Measurements from ENCODE around the gene MTHFR.
A peak's percentile ranks its signal among the peaks of the same experiment; 100 is the strongest.

MTHFR gene

GRCh38 chr1:11797525-11798216 is 8.1 kb downstream of the MTHFR start:
- no peak for DNase-seq (ENCODE audit: low read depth)

GRCh38 chr1:11796036-11796828 is 9.5 kb downstream of the MTHFR start:
- DNase-seq (ENCODE audit: low read depth): no peak

GRCh38 chr1:11795238-11795890 is 10.4 kb downstream of the MTHFR start:
- no peak for DNase-seq (ENCODE audit: low read depth)

DNA sequence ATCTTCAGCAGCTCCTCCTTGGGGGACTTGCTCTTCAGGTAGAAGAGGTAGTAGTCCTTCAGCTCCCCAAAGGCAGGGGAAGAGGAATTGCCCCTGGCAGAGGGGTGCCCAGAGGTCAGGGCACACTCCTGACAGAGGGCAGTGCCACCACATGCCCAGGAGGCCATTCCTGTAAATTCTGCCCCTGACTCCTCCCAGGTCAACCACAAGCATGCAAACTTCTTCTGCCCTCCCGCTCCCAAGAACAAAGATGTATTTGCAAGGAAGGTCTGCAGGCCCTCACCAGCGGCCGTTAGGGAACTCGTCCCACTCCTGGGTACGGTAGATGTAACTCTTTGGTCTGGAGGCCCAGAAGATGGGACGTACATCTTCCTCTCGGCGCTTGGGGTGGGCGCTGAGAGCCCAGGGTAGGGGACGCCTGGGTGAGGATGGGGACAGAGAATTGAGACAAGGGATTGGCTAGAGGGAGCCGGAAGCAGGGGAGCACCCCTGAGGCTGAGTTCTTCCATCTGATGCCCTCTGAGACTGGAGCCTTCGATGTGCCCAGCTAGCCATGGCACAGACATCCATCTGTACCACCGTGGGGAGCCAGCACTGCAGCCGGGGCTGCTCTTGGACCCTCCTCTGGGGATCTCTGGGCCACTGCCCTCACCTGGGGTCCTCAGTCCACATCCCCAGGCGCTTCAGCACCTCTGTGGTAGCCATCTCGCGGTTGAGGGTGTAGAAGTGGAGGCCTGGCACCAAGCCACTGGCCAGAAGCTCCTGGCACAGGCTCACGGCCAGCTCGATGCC is 11.1 kb downstream of the MTHFR start:
- no peak for DNase-seq (ENCODE audit: low read depth)

GRCh38 chr1:11793819-11794218 is 11.9 kb downstream of the MTHFR start:
- no peak for DNase-seq (ENCODE audit: low read depth)

- no peak for DNase-seq (ENCODE audit: low read depth)
Measured at GRCh38 chr1:11792106-11792505, 13.7 kb downstream of the MTHFR start.

GRCh38 chr1:11790880-11791715 is 14.7 kb downstream of the MTHFR start:
- no peak for DNase-seq (ENCODE audit: low read depth)

- no peak for DNase-seq (ENCODE audit: low read depth)
Measured at GRCh38 chr1:11790101-11790879, 15.5 kb downstream of the MTHFR start.

- no peak for DNase-seq (ENCODE audit: low read depth)
Measured at GRCh38 chr1:11789126-11790067, 16.4 kb downstream of the MTHFR start.

GRCh38 chr1:11788549-11789053 is 17.2 kb downstream of the MTHFR start:
- no peak for DNase-seq (ENCODE audit: low read depth)

DNA sequence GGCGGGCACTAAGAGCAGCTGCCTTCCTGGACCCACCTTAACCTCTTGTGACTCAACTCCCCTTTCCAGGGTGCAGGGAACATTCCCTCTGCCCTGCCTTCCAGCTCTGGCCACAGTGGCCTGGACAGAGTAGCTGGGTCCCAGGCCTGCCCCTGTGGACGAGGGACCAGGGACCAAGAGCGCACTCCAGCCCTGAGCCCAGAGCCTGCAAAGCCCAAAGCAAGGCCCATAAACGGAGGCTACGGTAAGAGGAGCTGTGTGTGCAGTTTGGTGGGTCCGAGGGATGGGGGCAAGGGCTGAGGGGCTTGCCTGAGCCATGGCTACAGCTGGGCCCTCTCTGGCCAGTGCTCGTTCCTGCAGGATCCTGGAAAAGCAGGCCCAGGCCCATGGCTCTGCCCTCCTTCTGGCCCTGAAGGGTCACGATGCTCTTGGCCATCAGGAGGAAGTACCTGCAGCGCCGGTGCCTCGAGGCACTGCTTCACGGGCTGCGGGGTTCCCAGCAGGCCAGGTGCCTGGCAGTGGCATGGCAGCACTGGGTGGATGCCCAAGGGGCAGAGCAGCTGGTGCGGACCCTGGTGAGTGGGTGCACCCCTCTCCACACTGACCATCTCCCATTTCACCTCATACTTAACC is 17.8 kb downstream of the MTHFR start:
- DNase-seq (ENCODE audit: low read depth): no peak

DNA sequence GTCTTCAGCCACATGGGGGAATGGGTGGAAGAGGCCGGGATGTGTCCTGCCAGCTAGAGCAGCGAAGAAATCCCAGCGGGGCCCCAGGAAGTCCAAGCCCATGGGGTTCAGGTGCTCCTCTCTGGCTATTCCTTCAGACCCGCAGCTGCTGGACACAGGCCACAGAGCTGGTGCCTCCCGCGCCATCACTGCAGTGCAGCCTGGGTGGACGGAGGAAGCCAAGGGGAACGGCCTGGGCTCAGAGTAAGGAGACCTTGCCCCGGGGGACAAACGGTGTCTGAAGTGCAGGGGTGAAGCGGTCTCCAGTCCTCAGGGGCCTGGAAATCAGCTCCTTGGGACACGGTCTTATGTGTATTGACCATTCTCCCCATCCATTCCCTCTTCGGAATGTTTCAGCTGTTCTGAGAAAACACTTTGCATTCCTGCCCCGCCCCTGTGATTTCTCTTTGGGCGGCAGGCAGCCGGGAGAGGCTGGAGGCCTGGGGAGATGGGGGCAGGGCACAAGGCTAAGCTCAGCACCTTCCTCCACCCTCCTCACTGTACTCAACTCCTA is 18.4 kb downstream of the MTHFR start:
- no peak for DNase-seq (ENCODE audit: low read depth)

GRCh38 chr1:11786168-11786567 is 19.6 kb downstream of the MTHFR start:
- DNase-seq (ENCODE audit: low read depth): no peak

GRCh38 chr1:11784993-11785769 is 20.6 kb downstream of the MTHFR start:
- DNase-seq (ENCODE audit: low read depth): peak; percentile 18

- DNase-seq (ENCODE audit: low read depth): no peak
Measured at GRCh38 chr1:11784256-11784992, 21.3 kb downstream of the MTHFR start.

DNA sequence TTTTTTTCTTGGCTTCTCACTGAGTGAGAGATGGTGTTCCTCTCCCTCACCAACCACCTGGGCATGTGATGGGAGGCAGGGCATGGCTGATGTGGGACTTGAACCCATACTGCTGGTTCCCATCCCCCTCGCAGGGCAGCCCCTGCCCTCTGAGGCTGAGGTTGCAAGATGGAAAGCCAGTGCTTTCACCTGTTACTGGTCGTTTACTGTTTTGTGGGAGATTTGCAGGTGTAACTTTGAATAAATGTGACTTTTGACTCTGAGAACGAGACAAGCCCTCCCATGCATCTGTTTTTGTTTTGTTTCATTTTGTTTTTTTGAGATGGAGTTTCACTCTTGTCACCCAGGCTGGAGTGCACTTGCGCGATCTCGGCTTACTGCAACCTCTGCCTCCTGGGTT is 22.2 kb downstream of the MTHFR start:
- DNase-seq (ENCODE audit: low read depth): no peak

Measured in stimulated activated CD8-positive, alpha-beta memory T cell treated with anti-CD3 and anti-CD28 coated beads, Interleukin-12 subunit alpha, Interleukin-12 subunit beta, amount 100 ng/mL, for 4 hours (primary cell).